Erythroblast (primary cell): ENCODE measurements around the gene ZBTB38.
A peak's percentile ranks its signal among the peaks of the same experiment; 100 is the strongest.

Source experiments
- DNase-seq, 2 experiments: peaks; one replicate each; lab custom pipeline; 2025; lab: John Stamatoyannopoulos, UW
- GATA1 ChIP-seq: IDR thresholded peaks from 2 replicates; pipeline ENCODE4 v1.6.1; 2011; ENCODE audit warnings: low read depth, mild to moderate bottlenecking, control low read depth, low read length, moderate library complexity
- POLR2A ChIP-seq: IDR thresholded peaks from 2 replicates; pipeline ENCODE4 v1.6.1; 2011; ENCODE audit warnings: mild to moderate bottlenecking, low read length

ZBTB38 gene

GRCh38 chr3:141368062-141368924 lies at the start of gene ZBTB38:
Gene ZBTB38 (plus strand): TSS chr3:141368504. CDS start chr3:141442389, 73,885 bp downstream.
- DNase-seq, result peak; percentile 78 to 82
- TF ChIP-seq POLR2A (peak; percentile 31), GATA1 (no peak)

DNA sequence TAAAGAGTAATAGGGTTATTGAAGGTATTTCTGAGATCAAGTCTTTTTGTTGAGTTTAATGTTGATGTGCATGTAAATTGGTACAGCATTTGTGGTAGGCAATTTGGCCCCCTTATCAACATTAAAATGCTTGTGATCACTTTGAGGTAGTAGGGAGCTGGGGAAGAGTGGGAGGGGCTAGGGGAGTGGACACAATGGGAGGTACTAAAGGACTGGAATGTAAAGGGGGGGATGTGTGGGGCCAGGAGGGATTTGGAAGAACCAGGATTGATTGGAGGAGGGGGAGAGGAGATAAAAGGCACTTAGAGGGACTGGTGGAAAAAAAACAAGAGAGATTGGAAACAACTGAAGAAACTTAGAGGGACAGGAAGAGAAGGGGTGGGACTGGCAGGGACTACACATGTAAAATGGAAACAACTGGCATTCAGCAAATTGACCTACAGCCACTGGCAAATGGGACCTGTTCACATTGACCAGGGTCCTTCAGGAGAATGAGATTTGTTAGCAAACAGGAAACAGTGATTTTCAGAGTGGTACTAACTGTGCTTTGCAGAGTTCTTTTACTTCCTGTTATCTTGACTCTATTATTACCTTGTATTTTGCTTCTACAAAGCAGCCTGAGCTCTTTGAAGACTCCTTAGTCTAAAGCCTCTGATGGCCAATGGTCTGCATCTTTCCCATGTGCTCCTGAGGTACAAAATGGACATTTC lies 47.8 kb upstream of the ZBTB38 start:
- TF ChIP-seq POLR2A, result no peak
- TF ChIP-seq GATA1, result no peak
- DNase-seq, result no peak

GRCh38 chr3:141321109-141321497 lies 47.2 kb upstream of the ZBTB38 start:
- TF ChIP-seq POLR2A (no peak), GATA1 (no peak)
- no peak for DNase-seq

- TF ChIP-seq POLR2A (no peak), GATA1 (no peak)
- DNase-seq, result no peak
Observed at GRCh38 chr3:141323936-141324704, 44.2 kb upstream of the ZBTB38 start.

GRCh38 chr3:141326123-141326522 lies 42.2 kb upstream of the ZBTB38 start:
- DNase-seq, result no peak
- TF ChIP-seq GATA1 (no peak), POLR2A (no peak)

- DNase-seq, result no peak
Observed at GRCh38 chr3:141326626-141327025, 41.7 kb upstream of the ZBTB38 start.

DNA sequence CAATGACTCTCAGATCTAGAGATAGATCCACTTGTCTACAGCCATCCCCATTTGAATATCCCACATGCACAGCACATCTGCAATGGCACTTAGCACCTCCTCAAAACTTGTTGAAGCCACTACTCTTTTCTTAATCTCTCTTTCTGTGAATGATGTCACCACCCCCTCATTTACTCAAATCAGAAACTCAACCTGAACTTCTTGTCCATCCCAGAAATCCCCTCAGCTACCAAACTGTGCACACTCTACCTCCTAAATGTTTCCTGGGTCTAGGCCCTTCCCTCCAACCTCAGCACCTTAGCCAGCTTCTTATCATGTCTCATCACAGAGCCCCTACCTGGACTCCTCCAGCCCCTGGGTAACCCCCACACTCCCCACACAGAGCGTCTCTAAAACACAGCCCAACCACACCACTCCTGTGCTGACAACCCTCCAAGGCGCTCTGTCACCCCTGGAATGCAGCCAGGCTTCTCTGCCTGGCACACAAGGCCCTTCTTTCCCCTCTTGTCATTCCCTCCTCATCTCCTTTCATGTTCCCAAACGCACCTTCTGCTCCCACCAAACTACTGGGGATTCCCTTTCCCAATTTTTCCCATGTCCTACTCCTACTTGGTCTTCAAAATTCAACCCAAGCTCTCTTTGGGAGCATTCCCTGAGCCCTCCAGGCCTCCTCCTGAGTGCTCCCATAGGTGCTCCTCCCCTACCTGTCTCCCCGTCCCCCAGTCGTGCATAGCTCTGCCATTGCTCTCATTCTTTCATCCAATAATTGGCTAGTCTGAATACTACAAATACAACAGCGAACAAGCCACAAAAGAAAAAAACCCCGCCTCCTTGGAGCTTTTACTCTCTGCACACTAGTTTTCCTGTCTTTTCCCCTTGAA lies 39.8 kb upstream of the ZBTB38 start:
- TF ChIP-seq POLR2A, result no peak
- TF ChIP-seq GATA1, result no peak
- DNase-seq, result no peak

More at GRCh38 chr3:141326626-141327025, 41.7 kb upstream of the ZBTB38 start:
- TF ChIP-seq GATA1 (no peak), POLR2A (no peak)

DNA sequence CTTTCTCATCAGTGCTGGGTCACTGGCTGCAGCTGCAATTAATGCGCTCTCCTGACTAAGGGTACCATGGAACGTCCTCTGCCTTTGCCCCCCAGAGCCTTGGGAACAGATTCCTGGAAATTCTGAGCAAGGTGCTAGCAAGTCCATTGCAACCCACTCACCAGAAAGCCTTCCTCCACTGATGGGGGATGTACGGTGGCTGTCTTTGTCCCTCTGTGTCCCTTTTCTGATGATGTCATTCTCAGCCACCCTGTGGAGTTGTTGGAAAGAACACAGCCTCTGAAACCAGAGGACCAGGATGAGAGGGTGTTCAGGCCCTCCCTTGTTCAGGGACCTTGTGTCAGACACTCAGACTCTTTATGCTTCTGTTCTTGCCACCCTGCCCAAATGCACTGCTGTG lies 38.1 kb upstream of the ZBTB38 start:
- no peak for DNase-seq
- TF ChIP-seq POLR2A (no peak), GATA1 (no peak)

- DNase-seq, result no peak
- TF ChIP-seq POLR2A, result no peak
- TF ChIP-seq GATA1, result no peak
Observed at GRCh38 chr3:141330718-141331376, 37.5 kb upstream of the ZBTB38 start.

- DNase-seq, result peak; percentile 26 to 51
- TF ChIP-seq POLR2A (no peak), GATA1 (no peak)
Observed at GRCh38 chr3:141331377-141332318, 36.7 kb upstream of the ZBTB38 start.

DNA sequence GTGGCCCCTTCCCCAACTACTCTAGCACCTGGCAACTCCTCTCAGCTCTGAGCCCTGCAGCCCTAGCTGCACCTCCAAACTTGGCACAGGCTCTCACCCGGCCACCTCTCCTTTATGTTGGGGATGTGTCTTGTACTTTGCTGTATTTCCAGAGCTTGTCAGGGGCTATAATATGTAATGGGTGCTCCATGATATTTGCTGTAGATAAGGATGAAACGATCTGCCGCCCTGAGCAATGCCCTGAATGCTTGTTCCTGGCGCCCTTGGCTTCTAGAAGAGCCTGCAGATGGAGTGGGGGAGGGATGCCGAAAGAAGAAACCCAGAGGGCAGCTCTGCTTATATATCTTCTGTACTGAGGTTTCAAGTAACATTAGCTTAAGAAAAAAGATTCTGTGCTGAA lies 35.9 kb upstream of the ZBTB38 start:
- TF ChIP-seq POLR2A, result no peak
- TF ChIP-seq GATA1, result no peak

DNA sequence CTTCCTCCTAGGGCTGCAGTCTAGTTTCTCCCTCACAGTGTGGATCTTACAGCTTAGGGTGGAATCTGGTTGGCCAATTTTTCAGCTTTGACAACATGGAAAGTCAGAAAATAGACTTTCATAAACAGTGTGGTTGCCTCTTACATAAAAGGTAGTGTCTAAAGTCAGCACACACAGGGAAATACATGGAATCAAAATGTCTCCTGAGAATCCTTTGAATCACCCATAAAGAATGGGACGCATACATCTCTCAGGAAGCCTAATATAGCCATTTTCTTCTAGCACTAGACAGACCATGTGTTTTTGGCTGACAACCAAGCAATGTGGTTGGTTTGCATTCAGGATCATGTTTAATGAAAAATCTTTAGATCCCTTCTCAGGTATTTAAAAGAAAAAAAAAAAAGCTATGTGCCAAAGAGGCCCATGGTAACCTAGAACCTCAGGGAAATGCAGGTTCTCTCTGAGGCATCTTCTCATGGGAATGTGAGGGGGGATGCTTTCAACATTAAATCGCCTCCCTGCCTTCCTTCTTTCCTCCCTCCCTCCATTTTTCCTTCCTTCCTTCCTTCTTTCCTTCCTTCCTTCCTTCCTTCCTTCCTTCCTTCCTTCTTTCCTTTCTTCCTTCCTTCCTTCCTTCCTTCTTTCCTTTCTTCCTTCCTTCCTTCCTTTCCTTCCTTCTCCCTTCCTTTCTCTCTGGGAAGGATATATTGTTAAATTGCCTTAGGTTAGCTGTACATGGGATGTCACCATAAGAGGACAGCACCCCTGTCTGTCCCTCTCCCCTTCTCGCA lies 34.3 kb upstream of the ZBTB38 start:
- no peak for DNase-seq

More for the DNA sequence above, 35.9 kb upstream of the ZBTB38 start:
- no peak for DNase-seq

More for the DNA sequence above, 34.3 kb upstream of the ZBTB38 start:
- TF ChIP-seq GATA1 (no peak), POLR2A (no peak)
